K562 treated with DMSO at 1 percent for 24 hours (cell line): Measurements from ENCODE around the gene AASDHPPT. TPM values are rescaled to one million over a fixed set of nuclear protein-coding genes. Genes with fewer than 3 reads are reported as not detected.

ENCODE experiments used
- total RNA-seq: library from RNA; unstranded; fragments of 300-600 nt; gene quantifications from 2 replicates; pipeline ENCODE4 v1.2.3, GENCODE V29; 2022; ENCODE audit warnings: low read depth; ENCODE audit not compliant: insufficient read depth

AASDHPPT gene, protein sequence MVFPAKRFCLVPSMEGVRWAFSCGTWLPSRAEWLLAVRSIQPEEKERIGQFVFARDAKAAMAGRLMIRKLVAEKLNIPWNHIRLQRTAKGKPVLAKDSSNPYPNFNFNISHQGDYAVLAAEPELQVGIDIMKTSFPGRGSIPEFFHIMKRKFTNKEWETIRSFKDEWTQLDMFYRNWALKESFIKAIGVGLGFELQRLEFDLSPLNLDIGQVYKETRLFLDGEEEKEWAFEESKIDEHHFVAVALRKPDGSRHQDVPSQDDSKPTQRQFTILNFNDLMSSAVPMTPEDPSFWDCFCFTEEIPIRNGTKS
- 17.4 and 18.8 TPM in 2 replicates for total RNA-seq

DNA sequence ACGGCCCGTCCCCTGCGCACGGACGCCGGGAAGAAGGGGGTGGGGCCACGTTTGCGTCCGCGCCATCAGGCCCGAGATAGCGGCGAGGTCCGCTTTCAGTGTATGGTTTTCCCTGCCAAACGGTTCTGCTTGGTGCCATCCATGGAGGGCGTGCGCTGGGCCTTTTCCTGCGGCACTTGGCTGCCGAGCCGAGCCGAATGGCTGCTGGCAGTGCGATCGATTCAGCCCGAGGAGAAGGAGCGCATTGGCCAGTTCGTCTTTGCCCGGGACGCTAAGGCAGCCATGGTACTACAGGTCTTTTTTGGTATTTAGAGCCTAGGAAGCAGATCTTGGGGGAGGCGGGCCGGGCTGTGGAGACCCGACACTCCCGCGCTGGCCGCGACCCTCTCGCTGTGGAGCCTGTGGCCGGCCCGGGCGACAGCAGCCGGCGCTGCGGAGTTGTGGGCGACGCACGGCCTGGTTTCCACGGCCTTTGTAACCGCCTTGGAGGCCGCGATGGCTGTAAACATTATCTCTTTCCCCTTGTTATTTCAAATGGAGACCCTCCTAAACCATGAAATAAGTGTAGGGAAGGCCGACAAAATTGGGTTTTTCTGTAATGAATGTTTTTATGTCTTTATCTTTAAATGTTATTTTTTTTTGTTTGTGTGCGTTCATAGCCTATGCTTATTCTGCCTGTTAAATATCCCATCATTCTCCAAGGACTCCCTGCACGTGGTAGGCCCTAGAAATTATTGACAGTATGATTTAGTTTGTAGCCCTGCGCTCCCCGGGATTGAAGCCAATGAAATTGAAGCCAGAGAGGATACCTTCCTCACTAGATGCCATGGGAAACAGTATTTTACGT is at the start of gene AASDHPPT:
TSS of gene AASDHPPT (plus strand) at position 54 of the 847 bp plus-strand sequence. CDS start at position 103, 49 bp downstream.

DNA sequence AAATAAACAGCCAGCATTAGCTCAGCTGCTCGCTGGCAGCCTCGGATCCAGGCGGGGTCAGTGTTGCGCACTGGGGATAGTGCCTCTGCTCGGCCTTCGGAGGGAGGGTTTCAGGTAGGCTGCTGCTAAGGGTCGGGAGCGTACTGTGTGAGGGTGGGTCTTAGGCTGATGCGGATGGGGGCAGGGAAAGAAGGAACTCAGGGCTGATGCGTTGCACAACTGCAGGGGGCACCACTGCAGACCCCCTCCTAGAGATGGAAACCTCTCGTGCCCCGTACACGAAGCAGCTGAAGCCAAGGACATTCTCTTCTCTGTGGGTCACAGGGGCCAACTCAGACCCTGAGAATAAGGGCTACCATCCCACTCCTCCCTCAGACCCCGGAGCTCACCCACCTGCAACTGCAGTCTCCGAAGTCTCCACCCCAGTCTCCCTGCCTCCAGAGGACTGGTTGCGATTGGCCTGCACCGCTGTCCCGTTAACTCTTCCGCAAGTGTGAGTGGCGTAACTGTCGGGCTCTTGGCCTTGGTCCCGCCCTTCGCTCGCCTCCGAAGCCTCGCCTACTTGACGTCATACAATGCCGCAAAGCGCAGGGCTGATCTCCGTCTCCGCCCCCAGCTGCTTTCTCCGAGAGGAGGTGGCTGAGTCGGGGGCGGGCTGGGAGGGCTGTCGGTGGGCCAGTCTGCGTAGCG is 398 bp upstream of the AASDHPPT start, which contains the start of gene KBTBD3:
TSS of gene KBTBD3 (minus strand) at position 429 of the 690 bp plus-strand sequence. CDS start 18,250 bp downstream, outside the sequence.

Other genes starting within 250 kb of the AASDHPPT start
- 5.7 and 7.4 TPM in 2 replicates for gene MSANTD4, start 55.4 kb upstream of the AASDHPPT start, total RNA-seq
- 3.4 and 6.7 TPM in 2 replicates for gene KBTBD3, start 315 bp upstream of the AASDHPPT start, total RNA-seq